Mucosa of descending colon (tissue), 3 donors: ENCODE data around the gene COMT. TPM values are rescaled to one million over a fixed set of nuclear protein-coding genes. Genes with fewer than 3 reads are reported as not detected.

ENCODE experiments used
- ATAC-seq: fragments of 200-7000 bp; cut with Tn5 transposase; one replicate; pipeline ENCODE4 v1.9.1; 2020; ENCODE audit warnings: mild to moderate bottlenecking, moderate library complexity
- DNase-seq, 3 donors: peaks; one replicate each; pipeline ENCODE4 v3.0.0-alpha.2; 2020
- H3K36me3 ChIP-seq: fragments of 200-600 bp; one replicate; pipeline ENCODE4 v1.8.0; 2021; ENCODE audit warnings: low read depth, mild to moderate bottlenecking
- H3K4me1 ChIP-seq: fragments of 200-600 bp; one replicate; pipeline ENCODE4 v1.8.0; 2021; ENCODE audit warnings: low read depth, mild to moderate bottlenecking
- H3K4me3 ChIP-seq: fragments of 200-600 bp; one replicate; pipeline ENCODE4 v1.8.0; 2021; ENCODE audit warnings: mild to moderate bottlenecking
- H3K9me3 ChIP-seq: fragments of 200-600 bp; one replicate; pipeline ENCODE4 v1.8.0; 2021; ENCODE audit warnings: mild to moderate bottlenecking
- CTCF ChIP-seq: fragments of 200-600 bp; IDR thresholded peaks from one replicate; pipeline ENCODE4 v1.8.0; 2022; ENCODE audit warnings: antibody characterized with exemption, mild to moderate bottlenecking
- intact Hi-C, 2 donors: fragments of 100-400 bp; cut with DNase I in 1 of 2; cut with micrococcal nuclease in 1 of 2; formaldehyde crosslinking; loops; one replicate each; pipeline versions ENCODE4 v1.11.0 to v1.11.1; 2022; cut with DNase I, micrococcal nuclease
- total RNA-seq, 3 donors: library from RNA; stranded (reverse); fragmentation: NEBNext Ultra II Directional in 2 of 3; extraction: Animal tissue kit (Norgen Biotek cat#: 25700) in 2 of 3; gene quantifications; one replicate each; pipeline versions ENCODE4 v1.2.1 to v1.2.4, GENCODE V29; 2021 to 2023
- donor health status: DM: no; HTN: no; CAD: no; lungs with moderate emphysema.
- donor health status: DM: no; HTN: no; CAD: no.
- donor health status: DM: no; HTN: yes; CAD: no.

The COMT gene
- total RNA-seq, 3 donors from 2014 or later = 61.2 to 88.7 (median 70.7) TPM

DNA sequence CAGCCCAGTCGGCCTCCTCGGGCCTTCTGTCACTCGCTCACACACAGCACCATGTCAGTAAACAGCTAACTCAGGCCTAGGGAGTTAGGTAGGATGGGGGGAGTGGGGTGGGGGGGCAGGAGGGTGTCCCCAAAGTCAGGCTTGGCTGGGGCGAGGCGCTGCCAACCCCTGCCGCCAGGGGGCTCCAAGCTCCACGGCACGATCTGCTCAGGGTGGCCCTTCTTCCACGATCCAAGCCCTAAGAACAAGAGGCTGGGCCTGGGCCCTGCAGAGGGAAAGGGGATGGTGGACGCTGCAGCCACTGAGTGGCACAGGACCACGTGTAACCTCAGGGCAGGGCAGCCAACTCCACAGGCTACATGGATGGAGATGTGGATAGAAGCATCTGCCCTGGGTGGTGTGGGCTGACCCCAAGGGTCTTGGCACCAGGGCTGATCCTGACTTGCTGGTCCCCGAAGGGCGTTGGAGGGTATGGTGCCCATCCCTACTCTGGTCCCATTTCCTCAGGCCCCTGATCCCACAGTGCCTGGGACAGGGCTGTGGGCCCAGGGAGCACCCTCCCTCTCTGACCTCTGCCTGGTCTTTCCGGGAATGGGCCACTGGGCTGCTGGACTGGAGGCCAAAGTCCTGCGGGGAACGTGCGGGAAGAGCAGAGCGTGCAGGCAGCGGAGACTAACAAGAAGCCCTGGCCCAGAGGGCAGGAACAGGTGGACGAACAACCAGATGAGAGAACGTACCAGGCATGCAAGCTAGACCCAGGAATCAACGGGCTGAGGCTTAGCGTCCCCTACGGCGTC is 29.1 kb downstream of the COMT start:
- no peaks in the 10 kb centered on the region for H3K4me1 ChIP-seq
- no peaks in the 10 kb centered on the region for H3K9me3 ChIP-seq
- ATAC-seq (peak; percentile 75), DNase-seq (peak; percentile 73 to 83 (median 82))
- peak; percentile 91 for TF ChIP-seq CTCF
- H3K4me3 ChIP-seq = no peak overlapping the region
- intact Hi-C loops = loop anchor here (2.0 to 5.0 kb wide), 2 partner anchors 42 to 44 kb away; no protein-coding TSS in a partner anchor
- no peaks in the 10 kb centered on the region for H3K36me3 ChIP-seq

GRCh38 chr22:19971276-19972124 is 29.9 kb downstream of the COMT start:
- DNase-seq = peak in 1 of 3 donors; percentile 46
- no peak for TF ChIP-seq CTCF
- Histone ChIP-seq H3K4me1 (no peaks in the 10 kb centered on the region), H3K9me3 (no peaks in the 10 kb centered on the region), H3K36me3 (no peaks in the 10 kb centered on the region), H3K4me3 (no peak overlapping the region)
- intact Hi-C loops = loop anchor here (2.0 to 5.0 kb wide), 2 partner anchors 41 to 43 kb away; no protein-coding TSS in a partner anchor
- ATAC-seq = no peak

DNA sequence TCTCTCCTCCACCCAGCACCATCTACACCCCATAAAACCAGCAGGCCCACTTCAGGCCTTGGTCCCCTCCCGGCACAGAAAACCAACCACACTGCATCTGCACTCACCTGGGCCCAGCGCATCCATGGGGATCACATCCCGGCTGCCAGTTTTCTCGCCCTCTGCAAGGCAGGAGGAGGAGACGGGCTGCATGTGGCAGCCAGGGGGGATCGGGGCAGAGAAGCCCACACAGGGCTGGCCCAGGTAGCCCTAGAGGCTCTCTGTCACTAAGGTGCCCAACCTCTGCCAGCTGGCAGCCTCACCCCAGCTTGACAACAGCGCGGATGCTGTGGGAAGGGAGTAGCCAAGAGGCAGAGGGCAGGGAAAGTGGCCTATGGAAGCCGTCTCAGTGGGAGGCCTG is 30.7 kb downstream of the COMT start:
- ATAC-seq = no peak
- TF ChIP-seq CTCF = no peak
- Histone ChIP-seq H3K36me3 (no peaks in the 10 kb centered on the region), H3K4me3 (no peak overlapping the region), H3K9me3 (no peaks in the 10 kb centered on the region), H3K4me1 (no peaks in the 10 kb centered on the region)
- DNase-seq = peak in 1 of 3 donors; percentile 31
- intact Hi-C loops = loop anchor here in 1 of 2 donors (5.0 kb wide), 1 partner anchor 40 kb away; no protein-coding TSS in a partner anchor

DNA sequence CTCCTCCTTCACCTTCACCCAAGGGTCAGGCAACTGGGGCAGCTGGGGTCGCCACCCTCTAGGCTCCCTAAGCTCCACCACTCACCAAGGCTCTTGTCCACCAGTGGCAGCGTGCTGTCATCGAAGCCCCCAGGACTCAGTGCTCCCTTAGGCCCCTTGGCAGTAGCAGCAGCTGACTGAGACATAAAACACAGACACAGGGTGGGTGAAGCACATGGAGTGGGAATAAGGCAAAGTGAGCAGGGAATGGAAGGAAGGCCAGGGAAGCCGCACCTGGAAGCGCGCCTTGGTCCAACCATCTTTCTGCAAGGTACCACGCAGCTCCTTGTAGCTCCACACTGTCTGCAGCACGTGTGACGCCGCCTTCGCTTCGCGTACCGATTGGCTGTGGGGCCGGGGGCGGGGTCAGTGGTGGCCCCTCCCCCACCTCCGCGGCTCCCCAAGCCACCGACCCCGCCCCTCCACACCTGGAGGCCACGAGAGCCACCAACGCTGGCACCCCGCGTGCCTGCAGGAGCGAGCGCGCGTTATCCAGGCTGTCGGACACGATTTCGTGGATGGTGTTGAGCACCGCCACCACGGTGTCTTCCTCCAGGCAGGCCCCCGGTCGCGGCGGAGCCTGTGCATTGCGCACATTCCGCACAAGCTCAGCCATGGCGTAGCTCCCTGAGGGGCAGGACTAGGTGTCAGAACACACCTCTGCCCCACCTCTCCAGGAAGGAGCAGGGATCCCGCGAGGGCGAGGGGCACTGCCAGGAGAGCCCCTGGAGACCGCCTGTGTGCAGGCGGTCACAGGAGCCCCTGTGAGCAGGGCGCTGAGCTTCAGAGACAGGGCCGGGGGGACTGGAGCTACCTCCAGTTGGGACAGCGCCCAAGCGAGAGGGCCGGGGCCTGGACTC is 31.3 kb downstream of the COMT start:
- Histone ChIP-seq H3K9me3 (no peaks in the 10 kb centered on the region), H3K4me3 (no peak overlapping the region), H3K4me1 (no peaks in the 10 kb centered on the region), H3K36me3 (no peaks in the 10 kb centered on the region)
- ATAC-seq (no peak), DNase-seq (peak in 1 of 3 donors; percentile 41)
- TF ChIP-seq CTCF = no peak
- intact Hi-C loops = loop anchor here in 1 of 2 donors (5.0 kb wide), 1 partner anchor 39 kb away; no protein-coding TSS in a partner anchor
